GM12878 (cell line): ENCODE data around the gene ZBTB49. TPM values are rescaled to one million over a fixed set of nuclear protein-coding genes. Genes with fewer than 3 reads are reported as not detected.

ENCODE experiments used
- ATAC-seq: fragments of 200-7000 bp; cut with Tn5 transposase; 3 replicates; pipeline ENCODE4 v1.9.1; 2020; ENCODE audit warnings: mild to moderate bottlenecking, moderate library complexity
- BruUV-seq: library from RNA; stranded (reverse); fragments of 400-500 nt; replicated peaks from 2 replicates; lab custom pipeline; 2021; lab: Mats Ljungman, UMichigan
- CTCF ChIA-PET: fragments of 300-600 bp; sonication (Branson Sonifier 250); formaldehyde crosslinking; extraction: SDS; loops from one replicate; lab custom pipeline; 2021; ENCODE audit warnings: inconsistent platforms; lab: Yijun Ruan, JAX
- POLR2A ChIA-PET: fragments of 350-600 bp; formaldehyde crosslinking; extraction: SDS; loops from one replicate; lab custom pipeline; 2021; ENCODE audit warnings: inconsistent platforms; lab: Charles Lee
- RAD21 ChIA-PET: fragments of 300-600 bp; sonication (Branson Sonifier 250); formaldehyde crosslinking; loops from one replicate; lab custom pipeline; 2023; ENCODE audit warnings: antibody characterized with exemption; ENCODE audit not compliant: unreplicated experiment; lab: Charles Lee
- SMC1A ChIA-PET: fragments of 300-600 bp; sonication (Branson Sonifier 250); formaldehyde crosslinking; loops from one replicate; lab custom pipeline; 2023; ENCODE audit not compliant: unreplicated experiment, uncharacterized antibody; lab: Charles Lee
- DNase-seq: peaks from one replicate; pipeline ENCODE4 v3.0.0-alpha.2; 2011; ENCODE audit warnings: low read depth, low spot score
- FAIRE-seq: peaks from 3 replicates; lab custom pipeline; 2011; peaks lifted over from hg19 to GRCh38; lab: Jason Lieb, UNC
- H2AFZ ChIP-seq: 2 replicates; pipeline ENCODE4 v1.6.0; 2011; ENCODE audit warnings: low read depth, low read length, control low read depth; ENCODE audit not compliant: control insufficient read depth
- H3K27ac ChIP-seq: 2 replicates; pipeline ENCODE4 v1.5.1; 2011; ENCODE audit warnings: control low read depth; ENCODE audit not compliant: control insufficient read depth, insufficient read depth
- H3K27me3 ChIP-seq, 2 experiments: replicated peaks in 1 of 2; 2 replicates each; pipeline versions ENCODE4 v1.6.0 to v1.6.1; 2011; ENCODE audit warnings: low read length in 1 of 2; ENCODE audit not compliant: control insufficient read depth in 2 of 2, insufficient read depth in 2 of 2
- H3K36me3 ChIP-seq, 2 experiments: 2 replicates each; pipeline ENCODE4 v1.5.1; 2011; ENCODE audit warnings: low read length in 1 of 2; ENCODE audit not compliant: control insufficient read depth in 2 of 2, insufficient read depth in 2 of 2
- H3K4me1 ChIP-seq: 2 replicates; pipeline ENCODE4 v1.6.1; 2011; ENCODE audit warnings: mild to moderate bottlenecking, low read length, moderate library complexity, mixed read lengths; ENCODE audit not compliant: control insufficient read depth, insufficient read depth
- H3K4me2 ChIP-seq: 2 replicates; pipeline ENCODE4 v1.6.0; 2011; ENCODE audit warnings: control low read depth; ENCODE audit not compliant: control insufficient read depth, insufficient read depth
- H3K4me3 ChIP-seq: fragments of 200-600 bp; sonication (generic); 2 replicates; pipeline ENCODE4 v1.5.1; 2016
- H3K79me2 ChIP-seq: 2 replicates; pipeline ENCODE4 v1.6.0; 2011; ENCODE audit warnings: low read length; ENCODE audit not compliant: control insufficient read depth, insufficient read depth
- H3K9ac ChIP-seq: 2 replicates; pipeline ENCODE4 v1.8.0; 2011; ENCODE audit warnings: low read length, control low read depth, mixed read lengths; ENCODE audit not compliant: control insufficient read depth, insufficient read depth
- H3K9me3 ChIP-seq: replicated peaks from 3 replicates; pipeline ENCODE4 v1.5.1; 2011; ENCODE audit warnings: mild to moderate bottlenecking, low read length; ENCODE audit not compliant: control insufficient read depth, insufficient read depth
- H4K20me1 ChIP-seq: 2 replicates; pipeline ENCODE4 v1.6.0; 2011; ENCODE audit not compliant: control insufficient read depth, insufficient read depth
- BMI1 ChIP-seq: fragments of 450-650 bp; IDR thresholded peaks from 2 replicates; pipeline ENCODE4 v1.6.1; 2016; ENCODE audit warnings: mild to moderate bottlenecking, moderate library complexity, borderline replicate concordance
- CEBPB ChIP-seq, 2 experiments: fragments of 150-350 bp in 1 of 2; IDR thresholded peaks; 2 replicates each; pipeline ENCODE4 v1.6.1; 2012 to 2014; ENCODE audit warnings: low read depth in 2 of 2, low read length in 2 of 2, borderline replicate concordance in 1 of 2, inconsistent platforms in 1 of 2
- CREM ChIP-seq: IDR thresholded peaks from 2 replicates; pipeline ENCODE4 v1.6.1; 2014; ENCODE audit warnings: antibody characterized with exemption, low read depth
- HCFC1 ChIP-seq: fragments of 150-350 bp; IDR thresholded peaks from 2 replicates; pipeline ENCODE4 v1.6.1; 2014; ENCODE audit warnings: low read length
- IRF5 ChIP-seq: fragments of 450-650 bp; IDR thresholded peaks from 2 replicates; pipeline ENCODE4 v1.6.1; 2017; ENCODE audit warnings: borderline replicate concordance
- POLR2A ChIP-seq: IDR thresholded peaks from 2 replicates; pipeline ENCODE4 v1.6.1; 2011; ENCODE audit warnings: low read depth, mild to moderate bottlenecking, low read length
- RFX5 ChIP-seq: IDR thresholded peaks from 2 replicates; pipeline ENCODE4 v1.6.1; 2011; ENCODE audit warnings: low read depth, low read length, improper control_type of control experiment
- SPI1 ChIP-seq: IDR thresholded peaks from 2 replicates; pipeline ENCODE4 v1.6.1; 2011; ENCODE audit warnings: low read depth, mild to moderate bottlenecking, low read length, moderate library complexity, borderline replicate concordance; ENCODE audit not compliant: insufficient read depth
- USF2 ChIP-seq: IDR thresholded peaks from 2 replicates; pipeline ENCODE4 v1.6.1; 2011; ENCODE audit warnings: low read depth, low read length, improper control_type of control experiment, borderline replicate concordance
- WGBS: methylation state at CpG from one replicate; pipeline ENCODE4 v1.1.6; 2016; ENCODE audit warnings: low lambda C conversion rate; ENCODE audit not compliant: insufficient replicate concordance, insufficient coverage; ENCODE audit errors: missing lambda C conversion rate; 5-methylcytosine and 5-hydroxymethylcytosine counted together
- in situ Hi-C: fragments of 300-500 bp; cut with MboI; formaldehyde crosslinking; loops from 9 replicates; pipeline ENCODE4 v1.14.3; 2018; ENCODE audit warnings: mixed read lengths
- intact Hi-C: fragments of 100-400 bp; cut with micrococcal nuclease; formaldehyde crosslinking; loops from one replicate; pipeline ENCODE4 v1.14.2; 2022; ENCODE audit not compliant: unreplicated experiment
- polyA plus RNA-seq, 11 experiments: library from polyadenylated mRNA; depleted of rRNA in 4 of 11; unstranded in 6 of 11; stranded (reverse) in 5 of 11; fragments of >200 nt; fragmentation: Nextera tagmentation in 4 of 11; fragmentation: Illumina TruSeq in 1 of 11; extraction: Ambion mirVana in 4 of 11; extraction: Trizol in 1 of 11; gene quantifications; 1 replicate in 1 of 11; 2 replicates in 10 of 11; pipeline versions ENCODE4 v1.2.1 to v1.2.3, GENCODE V29; 2011 to 2016; ENCODE audit warnings: inconsistent platforms in 2 of 11, missing spikeins in 2 of 11, low read depth in 1 of 11
- total RNA-seq, 4 experiments: library from RNA; depleted of rRNA in 3 of 4; stranded (reverse); fragments of >200 nt in 3 of 4; fragmentation: Illumina TruSeq in 1 of 4; extraction: Trizol in 1 of 4; gene quantifications; 2 replicates each; pipeline versions ENCODE4 v1.2.1 to v1.2.3, GENCODE V29; 2013 to 2021
- TF ChIP-seq, protein P1 (sequence below): fragments of 450-650 bp; IDR thresholded peaks from 2 replicates; pipeline ENCODE4 v1.6.1; 2017; ENCODE audit warnings: antibody characterized with exemption, mild to moderate bottlenecking, moderate library complexity
- TF ChIP-seq, protein P2 (sequence below): fragments of 450-650 bp; IDR thresholded peaks from 2 replicates; pipeline ENCODE4 v1.6.1; 2014; ENCODE audit warnings: mild to moderate bottlenecking

Gene ZBTB49
- total and polyA plus RNA-seq, 10 of the 15 experiments (the other 5 are each of a cell fraction or from before 2014, with no cell fraction given), result 0.37 to 4.8 (median 4.1) TPM

- 53% methylated on average over 9 of the region's 9 CpGs for WGBS
- ChIA-PET CTCF (no interaction called here), SMC1A (no interaction called here), POLR2A (no interaction called here), RAD21 (no interaction called here)
- Histone ChIP-seq H3K79me2 (no peaks in the 10 kb centered on the region), H3K4me3 (no peak overlapping the region), H3K4me2 (no peak overlapping the region), H3K9me3 (no peaks in the 10 kb centered on the region; the same call in 2 of the 3 replicates), H3K4me1 (no peaks in the 10 kb centered on the region), H2AFZ (no peak overlapping the region), H3K27me3 (no peaks in the 10 kb centered on the region), H3K9ac (no peak overlapping the region), H3K36me3 (no peaks in the 10 kb centered on the region), H3K27ac (no peak overlapping the region), H4K20me1 (no peaks in the 10 kb centered on the region)
- FAIRE-seq (no peak), DNase-seq (no peak), ATAC-seq (no peak)
- TF ChIP-seq CREM, result no peak
- no peak for TF ChIP-seq SPI1
- no peak for TF ChIP-seq USF2
- TF ChIP-seq, protein P1, sequence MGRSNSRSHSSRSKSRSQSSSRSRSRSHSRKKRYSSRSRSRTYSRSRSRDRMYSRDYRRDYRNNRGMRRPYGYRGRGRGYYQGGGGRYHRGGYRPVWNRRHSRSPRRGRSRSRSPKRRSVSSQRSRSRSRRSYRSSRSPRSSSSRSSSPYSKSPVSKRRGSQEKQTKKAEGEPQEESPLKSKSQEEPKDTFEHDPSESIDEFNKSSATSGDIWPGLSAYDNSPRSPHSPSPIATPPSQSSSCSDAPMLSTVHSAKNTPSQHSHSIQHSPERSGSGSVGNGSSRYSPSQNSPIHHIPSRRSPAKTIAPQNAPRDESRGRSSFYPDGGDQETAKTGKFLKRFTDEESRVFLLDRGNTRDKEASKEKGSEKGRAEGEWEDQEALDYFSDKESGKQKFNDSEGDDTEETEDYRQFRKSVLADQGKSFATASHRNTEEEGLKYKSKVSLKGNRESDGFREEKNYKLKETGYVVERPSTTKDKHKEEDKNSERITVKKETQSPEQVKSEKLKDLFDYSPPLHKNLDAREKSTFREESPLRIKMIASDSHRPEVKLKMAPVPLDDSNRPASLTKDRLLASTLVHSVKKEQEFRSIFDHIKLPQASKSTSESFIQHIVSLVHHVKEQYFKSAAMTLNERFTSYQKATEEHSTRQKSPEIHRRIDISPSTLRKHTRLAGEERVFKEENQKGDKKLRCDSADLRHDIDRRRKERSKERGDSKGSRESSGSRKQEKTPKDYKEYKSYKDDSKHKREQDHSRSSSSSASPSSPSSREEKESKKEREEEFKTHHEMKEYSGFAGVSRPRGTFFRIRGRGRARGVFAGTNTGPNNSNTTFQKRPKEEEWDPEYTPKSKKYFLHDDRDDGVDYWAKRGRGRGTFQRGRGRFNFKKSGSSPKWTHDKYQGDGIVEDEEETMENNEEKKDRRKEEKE, result no peak
- TF ChIP-seq RFX5, result no peak
- TF ChIP-seq CEBPB (IDR thresholded peaks at IDR 0.05; ENCODE audit: borderline replicate concordance in 1 of 2, low read depth in 2 of 2, low read length in 2 of 2), result no peak
- no peak for TF ChIP-seq HCFC1
- no peak for TF ChIP-seq BMI1
- TF ChIP-seq IRF5, result no peak
- TF ChIP-seq POLR2A, result no peak
- TF ChIP-seq, protein P2, sequence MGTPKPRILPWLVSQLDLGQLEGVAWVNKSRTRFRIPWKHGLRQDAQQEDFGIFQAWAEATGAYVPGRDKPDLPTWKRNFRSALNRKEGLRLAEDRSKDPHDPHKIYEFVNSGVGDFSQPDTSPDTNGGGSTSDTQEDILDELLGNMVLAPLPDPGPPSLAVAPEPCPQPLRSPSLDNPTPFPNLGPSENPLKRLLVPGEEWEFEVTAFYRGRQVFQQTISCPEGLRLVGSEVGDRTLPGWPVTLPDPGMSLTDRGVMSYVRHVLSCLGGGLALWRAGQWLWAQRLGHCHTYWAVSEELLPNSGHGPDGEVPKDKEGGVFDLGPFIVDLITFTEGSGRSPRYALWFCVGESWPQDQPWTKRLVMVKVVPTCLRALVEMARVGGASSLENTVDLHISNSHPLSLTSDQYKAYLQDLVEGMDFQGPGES, result no peak
- BruUV-seq, result no TSS peak
- in situ Hi-C loops, result no loop called here
- intact Hi-C loops, result no loop called here
These were observed 74.6 kb downstream of the ZBTB49 start for GRCh38 chr4:4364486-4365208.
